Dermis blood vessel endothelial cell (primary cell): Measurements from ENCODE around the gene TMEM92. TPM values are rescaled to one million over a fixed set of nuclear protein-coding genes. Genes with fewer than 3 reads are reported as not detected.

Experiments
- DNase-seq: peaks from one replicate; pipeline ENCODE4 v3.0.0; 2010
- total RNA-seq: library from RNA; depleted of rRNA; stranded (reverse); fragments of >200 nt; gene quantifications from 2 replicates; pipeline ENCODE4 v1.2.3, GENCODE V29; 2014

The TMEM92 gene
- total RNA-seq: 0.17 and 0.19 TPM in 2 replicates

DNA sequence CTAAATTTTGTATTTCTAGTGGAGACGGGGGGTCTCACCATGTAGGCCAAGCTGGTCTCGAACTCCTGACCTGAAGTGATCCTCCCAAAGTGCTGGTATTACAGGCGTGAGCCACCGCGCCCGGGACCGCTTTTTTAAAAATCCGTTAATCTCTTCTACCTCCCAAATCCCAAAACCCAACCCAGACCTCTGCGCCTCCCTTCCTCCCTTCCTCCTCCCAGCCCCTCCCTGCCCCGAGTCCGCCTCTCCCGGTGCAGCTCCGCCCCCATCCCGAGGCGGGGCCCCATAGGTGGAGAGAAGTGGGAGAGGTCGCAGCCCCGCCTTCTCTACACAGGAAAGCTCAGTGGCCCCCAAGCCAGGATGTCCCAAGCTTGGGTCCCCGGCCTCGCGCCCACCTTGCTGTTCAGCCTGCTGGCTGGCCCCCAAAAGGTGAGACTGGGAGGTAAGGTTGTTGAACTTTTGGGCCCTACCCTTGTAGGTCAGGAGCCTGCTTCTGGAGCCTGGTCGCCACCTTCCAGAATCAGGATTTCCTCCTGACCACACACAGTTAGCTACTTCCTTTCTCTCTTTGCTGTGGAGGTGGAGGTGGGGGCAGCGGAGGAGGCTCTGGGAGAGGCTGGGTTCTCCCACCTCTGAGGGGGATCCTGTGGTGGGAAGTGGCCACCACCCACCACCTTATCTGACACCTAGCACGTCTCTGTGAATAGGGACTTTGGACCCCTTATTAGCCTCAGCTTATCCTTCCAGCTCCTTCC lies at the start of gene TMEM92:
Gene TMEM92, plus strand, starts transcription at position 325 of the 755 bp plus-strand sequence. Its CDS starts 36 bp downstream, at position 361.
- DNase-seq: no peak

DNA sequence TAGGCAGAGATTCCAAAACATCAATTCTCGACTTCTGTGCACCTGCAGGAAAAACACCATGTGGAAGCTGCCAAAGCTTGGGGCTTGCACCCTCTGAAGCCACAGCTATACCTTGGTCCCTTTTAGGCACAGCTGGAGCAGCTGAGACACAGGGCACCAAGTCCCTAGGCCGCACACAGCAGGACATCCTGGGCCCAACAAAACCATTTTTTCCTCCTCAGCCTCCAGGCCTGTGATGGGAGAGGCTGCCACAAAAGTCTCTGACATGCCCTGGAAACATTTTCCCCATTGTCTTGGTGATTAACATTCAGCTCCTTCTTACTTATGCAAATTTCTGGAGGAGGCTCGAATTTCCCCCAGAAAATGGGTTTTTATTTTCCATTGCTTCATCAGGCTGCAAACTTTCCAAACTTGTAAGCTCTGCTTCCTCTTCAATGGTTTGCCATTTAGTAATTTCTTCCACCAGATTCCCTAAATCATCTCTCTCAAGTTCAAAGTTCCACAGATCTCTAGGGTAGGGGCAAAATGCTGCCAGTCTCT lies 48.5 kb upstream of the TMEM92 start:
- DNase-seq: no peak

DNA sequence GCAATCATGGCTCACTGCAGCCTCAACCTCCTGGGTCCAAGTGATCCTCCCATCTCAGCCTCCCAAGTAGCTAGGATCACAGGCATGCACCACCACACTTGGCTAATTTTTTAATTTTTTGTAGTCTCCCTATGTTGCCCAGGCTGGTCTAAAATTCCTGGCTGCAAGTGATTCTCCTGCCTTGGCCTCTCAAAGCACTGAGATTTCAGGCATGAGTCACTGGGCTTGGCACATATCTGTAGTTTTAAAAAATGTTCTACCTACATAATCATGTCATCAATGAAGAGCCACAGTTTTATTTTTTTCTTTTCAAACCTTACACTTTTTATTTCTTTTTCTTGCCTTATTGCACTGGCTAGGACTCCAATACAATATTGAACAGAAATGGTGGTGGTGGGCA lies 39.7 kb upstream of the TMEM92 start:
- no peak for DNase-seq

DNA sequence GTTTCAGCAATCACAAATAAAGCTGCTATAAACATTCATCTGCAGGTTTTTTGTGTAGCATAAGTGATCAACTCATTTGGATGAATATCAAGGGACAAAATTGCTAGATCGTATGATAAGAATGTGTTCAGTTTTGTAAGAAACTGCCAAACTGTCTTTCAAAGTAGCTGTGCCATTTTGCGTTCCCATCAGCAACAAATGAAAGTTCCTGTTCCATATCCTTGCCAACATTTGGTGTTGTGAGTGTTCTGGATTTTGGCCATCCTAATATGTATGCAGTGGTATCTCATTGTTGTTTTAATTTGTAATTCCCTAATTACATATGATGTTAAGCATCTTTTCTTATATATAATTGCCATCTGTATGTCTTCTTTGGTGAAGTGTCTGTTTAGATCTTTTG lies 36.4 kb upstream of the TMEM92 start:
- no peak for DNase-seq

DNA sequence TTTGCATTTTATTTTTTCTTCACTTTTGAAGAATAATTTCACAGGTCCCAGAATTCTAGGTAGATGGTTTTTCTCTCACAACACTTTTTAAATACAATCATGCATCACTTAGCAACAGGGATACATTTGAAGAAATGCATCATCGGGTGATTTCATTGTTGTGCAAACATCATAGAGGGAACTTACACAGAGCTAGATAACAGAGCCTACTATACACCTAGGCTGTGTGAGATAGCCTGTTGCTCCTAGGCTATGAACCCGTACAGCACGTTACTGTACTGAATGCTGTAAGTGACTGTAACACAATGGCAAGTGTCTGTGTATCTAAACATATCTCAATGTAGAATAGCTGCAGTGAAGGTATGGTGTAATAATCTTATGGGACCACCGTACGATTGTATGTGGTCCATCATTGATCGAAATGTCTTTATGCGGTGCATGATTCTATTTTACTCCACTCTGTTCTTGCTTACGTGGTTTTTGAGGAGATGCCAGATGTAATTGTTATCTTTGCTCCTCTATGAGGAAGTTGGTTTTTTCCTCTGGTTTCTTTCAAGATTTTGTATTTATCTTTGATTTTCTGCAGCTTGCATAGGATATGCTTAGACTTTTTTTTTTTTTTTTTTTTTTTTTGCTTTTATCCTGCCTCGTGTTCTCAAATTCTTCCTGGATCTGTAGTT lies 35.5 kb upstream of the TMEM92 start:
- no peak for DNase-seq

DNA sequence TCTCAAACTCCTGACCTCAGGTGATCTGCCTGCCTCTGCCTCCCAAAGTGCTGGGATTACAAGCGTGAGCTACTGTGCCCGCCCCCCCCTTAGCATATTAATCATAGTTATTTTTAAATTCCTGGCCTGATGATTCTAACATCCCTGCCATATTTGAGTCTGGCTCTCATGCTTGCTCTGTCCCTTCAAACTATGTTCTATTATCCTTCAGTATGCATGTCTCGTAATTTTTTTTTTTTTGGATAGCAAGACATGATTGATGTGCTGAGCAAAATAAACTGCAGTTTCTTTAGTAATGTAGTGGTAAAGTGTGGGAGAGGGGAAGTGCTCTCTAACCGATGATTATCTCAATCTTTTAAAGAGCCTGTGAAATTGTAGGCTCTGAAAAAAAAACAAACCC lies 34.3 kb upstream of the TMEM92 start:
- DNase-seq: no peak

DNA sequence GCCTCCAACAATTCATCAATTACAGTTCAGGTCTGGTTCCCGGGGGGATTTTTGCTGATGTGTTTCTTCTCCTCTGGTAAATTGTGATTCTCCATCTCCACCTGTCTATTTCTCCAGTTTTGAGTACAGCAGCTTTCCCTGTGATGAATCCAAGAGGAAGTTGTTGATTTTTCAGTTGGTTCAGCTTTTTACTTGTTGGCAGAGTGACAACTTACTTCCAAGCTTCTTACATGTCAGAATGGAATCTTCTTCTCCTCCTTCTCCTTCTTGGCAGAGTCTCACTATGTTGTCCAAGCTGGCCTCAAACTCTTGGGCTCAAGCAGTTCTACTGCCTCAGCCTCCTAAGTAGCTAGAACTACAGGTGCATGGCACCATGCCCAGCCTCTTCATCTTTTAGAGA lies 33.4 kb upstream of the TMEM92 start:
- DNase-seq: no peak

DNA sequence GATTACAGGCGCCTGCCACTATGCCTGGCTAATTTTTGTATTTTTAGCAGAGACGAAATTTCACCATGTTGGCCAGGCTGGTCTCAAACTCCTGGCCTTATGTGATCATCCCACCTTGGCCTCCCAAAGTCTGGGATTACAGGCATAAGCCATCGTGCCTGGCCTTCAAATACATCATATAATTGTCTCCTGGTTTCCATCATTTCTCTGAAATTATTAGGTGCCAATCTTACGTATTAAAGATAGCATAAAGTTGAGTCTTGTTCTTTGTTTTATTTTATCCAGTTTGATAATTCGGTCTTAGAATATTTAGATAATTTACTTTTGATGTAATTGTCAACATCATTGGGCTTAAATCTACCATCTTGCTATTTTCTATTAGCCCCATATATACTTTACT lies 32.8 kb upstream of the TMEM92 start:
- DNase-seq: no peak

DNA sequence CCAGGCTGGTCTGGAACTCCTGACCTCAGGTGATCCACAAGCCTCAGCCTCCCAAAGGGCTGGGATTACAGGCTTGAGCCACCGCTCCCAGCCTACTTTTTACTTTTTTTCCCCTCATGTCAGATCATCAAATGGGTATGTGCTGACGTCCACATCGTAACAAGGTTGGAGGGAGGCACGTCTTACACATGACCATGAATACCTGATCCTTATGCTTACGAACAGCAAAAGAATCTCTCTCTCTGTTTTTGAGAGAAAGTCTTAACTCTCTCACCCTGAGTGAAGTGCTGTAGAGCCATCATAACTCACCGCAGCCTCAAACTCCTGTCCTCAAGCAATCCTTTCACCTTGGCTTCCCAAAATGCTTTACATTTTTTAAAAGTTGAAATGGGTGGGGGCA lies 29.5 kb upstream of the TMEM92 start:
- DNase-seq: no peak

DNA sequence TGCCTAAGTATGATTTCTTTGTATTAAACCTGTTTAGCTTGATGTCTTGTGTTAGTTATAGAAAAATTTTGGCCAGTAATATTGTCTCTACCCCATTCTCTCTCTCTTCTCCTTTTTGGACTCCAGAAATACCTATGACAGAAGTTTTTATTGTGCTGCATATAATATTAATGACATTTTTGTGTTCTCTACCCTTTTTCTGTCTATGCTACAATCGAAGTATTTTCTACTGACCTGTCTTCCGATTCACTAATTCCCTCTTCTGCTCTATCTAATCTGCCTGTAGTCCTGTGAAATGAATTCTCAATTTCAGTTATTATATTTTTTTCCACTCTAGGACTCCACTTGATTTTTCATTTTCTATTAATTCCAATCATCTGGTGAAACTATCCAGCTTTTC lies 26.0 kb upstream of the TMEM92 start:
- no peak for DNase-seq

DNA sequence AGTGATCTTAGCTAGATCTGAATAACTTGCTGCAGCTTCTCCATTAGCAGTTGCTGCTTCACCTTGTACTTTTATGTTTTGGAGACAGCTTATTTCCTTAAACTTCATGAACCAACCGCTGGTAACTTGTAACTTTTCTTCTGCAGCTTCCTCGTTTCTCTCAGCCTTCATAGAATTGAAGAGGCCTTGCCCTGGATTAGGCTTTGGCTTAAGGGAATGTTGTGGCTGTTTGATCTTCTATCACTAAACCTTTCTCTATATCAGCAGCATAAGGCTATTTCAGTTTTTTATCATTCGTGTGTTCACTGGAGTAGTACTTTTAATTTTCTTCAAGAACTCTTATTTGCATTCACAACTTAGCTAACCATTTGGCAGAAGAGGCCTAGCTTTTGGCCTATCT lies 21.5 kb upstream of the TMEM92 start:
- no peak for DNase-seq

DNA sequence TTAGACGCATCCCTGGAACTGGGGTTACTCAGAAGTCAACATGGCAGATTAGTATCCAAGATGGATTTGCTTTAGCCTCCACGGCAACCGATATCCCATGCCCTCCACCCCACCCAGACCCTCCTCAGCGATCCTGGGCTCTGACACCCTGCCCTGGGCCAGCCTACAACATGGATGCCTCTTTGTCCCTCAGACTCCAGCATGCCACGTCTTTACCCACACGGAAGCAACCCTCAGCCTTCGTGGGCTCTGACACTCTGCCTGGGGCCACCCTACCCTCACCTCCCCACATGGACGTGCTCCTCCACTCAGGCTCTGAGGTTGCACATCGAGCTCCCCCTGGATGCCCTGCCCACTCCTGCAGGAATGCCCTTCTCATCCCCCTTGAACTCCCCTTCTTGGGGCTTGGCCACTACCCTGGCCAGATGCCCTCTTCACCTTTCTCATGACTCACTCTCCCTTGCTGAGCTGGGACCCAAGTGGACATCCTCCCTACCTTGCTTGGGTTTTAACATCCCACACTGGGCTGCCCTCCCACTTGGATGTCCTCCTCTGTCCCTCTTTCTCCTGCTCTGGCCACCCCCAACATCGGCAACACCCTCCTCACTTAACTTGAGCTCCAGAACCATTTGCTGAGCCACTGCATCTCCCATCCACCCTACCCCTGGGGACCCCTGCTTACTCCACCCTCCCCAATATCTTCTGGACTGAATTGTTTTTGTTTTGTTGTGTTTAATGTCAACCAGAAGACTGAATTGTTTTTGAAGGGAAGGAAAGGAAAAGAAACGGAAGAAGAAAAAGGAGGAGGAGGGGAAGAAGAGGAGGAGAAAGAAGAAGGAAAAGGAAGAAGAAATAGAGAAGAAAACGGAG lies 18.3 kb upstream of the TMEM92 start:
- no peak for DNase-seq

DNA sequence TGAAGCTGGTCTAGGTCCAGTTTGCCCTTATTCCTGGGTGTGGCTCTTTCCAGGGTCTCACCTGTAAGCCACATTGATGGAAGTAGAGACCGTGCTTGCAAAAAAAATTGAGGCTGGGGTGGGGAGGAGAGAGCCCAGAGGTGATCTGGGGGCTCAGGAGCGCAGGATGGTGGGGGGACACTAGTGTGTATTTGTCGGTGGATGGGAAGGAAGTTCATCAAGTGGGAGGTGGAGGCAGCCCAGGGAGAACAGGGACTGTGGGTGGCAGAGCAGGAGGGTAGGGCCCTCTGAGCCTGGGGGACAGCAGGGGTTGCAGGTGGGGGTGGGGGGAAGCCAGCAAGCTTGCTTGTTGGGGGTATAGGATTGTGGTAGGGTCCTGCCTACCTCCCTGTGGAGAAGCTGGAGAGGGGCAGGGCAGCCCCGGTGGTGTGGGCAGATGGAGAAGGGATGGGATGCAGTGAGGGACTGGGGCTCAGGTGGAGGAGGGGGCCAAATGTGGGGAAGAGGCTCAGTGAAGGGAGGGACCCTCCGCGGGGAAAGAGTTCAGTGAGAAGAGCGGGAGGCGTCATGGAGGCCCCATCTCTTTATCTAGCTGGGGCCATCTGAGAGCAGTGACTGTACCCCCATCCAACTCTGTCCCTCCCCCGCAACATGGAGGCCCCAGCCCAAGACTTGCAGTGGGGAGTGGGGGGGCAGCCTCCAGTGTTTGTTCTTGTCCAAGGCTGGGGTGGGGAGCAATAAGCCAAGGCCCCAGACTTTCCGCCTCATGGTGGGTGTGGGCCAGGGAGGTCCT lies 17.2 kb upstream of the TMEM92 start:
- no peak for DNase-seq

DNA sequence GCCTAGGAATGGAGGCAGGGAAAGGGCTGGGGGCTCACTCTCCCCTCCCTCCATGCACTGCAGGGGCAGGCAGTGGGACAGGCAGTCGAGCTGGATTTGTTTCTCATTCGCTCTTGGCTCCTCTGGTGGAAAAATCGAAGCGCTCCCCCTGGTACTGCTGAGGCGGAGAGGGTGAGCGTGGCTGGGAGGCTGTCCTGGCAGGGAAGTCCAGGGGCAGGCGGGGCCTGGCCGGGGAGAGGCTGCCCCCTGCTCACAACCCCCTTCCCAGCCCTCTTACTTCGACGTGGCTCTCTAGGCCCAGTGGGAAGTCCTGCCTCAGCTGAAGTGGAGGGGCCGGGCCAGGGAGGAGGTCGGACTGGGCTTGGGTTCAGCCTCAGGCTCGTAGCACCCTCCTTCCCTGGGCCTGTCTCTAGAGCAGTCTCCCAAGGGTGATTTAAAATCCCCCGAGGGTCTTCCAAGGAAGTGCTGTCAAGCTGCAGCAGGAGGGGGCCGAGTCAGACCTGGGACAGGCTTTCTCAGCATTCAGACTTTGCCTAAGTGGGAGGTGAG lies 16.5 kb upstream of the TMEM92 start:
- no peak for DNase-seq

DNA sequence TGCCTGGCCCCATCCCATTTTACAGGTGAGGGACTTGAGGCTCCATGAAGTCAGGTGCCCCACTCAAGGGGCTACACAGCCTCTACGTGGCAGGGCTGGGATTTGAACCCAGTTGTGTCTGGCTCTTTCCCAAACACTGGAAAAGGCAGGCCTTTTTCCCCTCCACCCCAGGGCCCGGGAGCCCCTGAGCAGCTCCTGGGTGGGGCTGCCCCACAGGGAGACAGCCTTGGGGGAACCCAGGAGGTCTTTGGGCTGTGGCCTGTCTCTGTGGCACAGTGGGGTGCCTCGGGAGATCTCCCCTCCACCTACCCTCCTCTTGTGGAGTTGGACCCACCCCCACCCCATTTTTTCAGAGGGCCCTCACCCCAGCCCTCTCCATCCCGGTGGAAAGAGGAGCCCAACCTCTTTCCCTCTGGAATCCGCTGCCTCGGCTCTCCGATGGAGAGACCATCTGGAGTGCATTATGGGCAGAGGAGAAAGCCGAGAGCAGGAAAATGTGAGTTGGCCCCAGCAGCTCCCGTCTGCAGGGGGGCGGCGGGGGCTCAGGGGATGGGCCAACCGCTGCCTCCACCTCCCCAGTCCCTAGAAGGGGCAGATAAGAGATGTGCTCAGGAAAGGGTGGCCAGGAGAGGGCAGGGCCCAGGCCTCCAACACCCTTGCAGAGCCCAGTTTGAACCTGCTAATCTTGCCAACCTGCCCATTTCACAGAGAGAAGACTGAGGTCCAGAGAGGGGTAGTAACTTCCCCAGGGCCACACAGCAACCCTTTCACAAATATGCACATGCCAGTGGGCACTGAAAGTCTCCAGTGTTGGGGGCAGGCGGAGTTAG lies 15.4 kb upstream of the TMEM92 start:
- DNase-seq: no peak

DNA sequence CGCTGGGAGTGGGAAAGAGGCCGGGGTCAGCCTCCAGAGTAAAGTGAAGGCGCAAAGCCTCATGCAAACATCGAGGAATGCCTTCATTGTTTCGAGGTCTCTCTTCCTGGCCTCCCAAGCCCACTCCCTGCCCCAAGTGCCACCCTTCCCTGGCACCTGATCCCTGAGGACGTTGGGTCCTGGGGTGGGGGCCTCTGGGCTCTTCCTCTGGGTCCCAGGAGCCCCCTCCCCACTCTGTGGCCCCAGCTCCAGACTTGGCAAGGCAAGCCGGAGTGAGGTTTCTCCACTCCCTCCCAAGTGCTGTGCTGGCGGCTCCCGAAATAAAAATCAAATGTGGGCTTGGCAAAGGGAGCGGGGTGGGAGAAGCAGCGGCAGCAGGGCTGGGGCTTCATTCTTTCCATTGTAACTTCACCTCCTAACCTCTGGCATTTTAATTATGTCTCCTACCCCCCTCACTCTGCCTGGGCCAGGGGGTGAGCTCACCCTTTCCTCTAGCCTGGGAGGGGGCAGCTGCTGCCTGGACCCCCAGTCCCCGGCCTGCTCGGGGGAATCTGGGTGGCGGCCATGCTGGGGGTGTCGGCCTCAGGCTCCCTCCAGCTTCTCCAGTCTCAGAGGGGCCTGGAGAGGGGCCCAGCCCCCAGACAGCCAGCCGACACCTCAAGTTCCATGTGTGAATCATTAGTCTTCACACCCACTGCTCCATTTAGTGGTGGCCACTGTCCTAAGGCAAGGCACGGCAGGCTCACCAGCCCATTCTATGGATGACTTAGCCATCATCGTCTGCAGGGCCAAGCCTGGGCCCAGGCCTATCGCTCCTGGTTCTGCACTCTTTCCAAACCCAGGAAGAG lies 14.6 kb upstream of the TMEM92 start:
- DNase-seq: no peak

DNA sequence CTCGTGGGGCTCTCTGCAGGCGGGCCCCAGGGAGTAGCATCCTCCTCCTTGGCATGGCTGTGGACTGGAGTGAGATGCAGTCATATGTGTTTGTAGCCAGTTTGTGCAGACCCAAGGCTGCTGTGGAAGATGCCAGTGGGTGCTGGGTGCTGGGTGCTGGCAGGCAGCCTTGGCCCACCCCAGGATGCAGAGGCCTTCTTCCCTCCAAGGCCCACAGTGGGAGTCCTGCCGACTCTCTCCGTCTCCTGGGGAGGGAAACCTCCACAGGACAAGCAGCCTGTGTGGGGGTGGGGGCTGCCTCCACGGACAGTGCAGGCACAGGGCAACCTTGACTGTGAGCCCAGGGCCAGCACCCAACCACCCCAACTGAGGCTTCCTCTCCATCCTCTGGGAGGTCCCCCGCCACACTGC lies 13.8 kb upstream of the TMEM92 start:
- DNase-seq: no peak

DNA sequence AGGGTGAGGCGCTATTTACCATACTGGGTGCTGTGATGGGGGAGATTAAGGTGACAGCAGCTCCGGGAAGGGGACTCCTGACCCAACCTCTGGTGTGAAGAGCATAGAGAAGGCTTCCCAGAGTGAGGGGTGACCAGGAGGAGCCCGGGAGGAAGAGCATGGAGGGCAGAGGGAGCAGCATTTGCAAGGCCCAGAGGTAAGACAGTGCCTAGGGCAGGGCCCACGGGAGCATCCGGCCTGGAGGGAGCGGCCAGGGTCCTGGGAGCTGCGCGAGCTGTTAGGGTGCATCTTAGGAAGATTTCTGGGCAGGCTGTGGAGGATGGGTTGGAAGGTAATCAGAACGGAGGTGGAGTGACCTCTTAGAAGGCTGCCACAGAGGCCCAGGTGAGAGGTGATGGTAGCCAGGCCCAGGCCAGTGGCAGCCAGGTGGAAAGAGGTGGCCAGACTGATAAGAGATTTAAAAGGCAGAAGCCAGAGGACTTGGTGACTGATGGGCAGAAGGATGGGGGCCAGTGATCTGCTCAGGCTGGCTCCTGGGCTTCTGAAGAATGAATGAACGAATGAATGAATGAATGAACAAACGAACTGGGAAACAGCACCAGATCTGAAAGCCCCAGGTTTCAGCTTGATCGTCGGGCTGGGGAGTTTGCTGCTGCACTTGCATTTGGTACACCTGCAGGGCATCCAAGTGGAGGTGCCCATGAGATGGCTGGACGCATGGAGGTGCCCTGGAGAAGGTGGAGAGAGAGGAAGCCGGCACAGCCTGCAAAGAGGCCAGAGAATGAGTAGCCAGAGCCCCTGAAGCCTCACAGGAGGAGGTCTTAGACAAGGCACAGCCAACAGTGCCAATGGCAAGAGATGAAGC lies 13.0 kb upstream of the TMEM92 start:
- no peak for DNase-seq
